Natural killer cell (primary cell): ENCODE results near the gene CA11. TPM values are rescaled to one million over a fixed set of nuclear protein-coding genes. Genes with fewer than 3 reads are reported as not detected.
A peak's percentile ranks its signal among the peaks of the same experiment; 100 is the strongest.

Experiments used
- ATAC-seq, 3 donors: fragments of 150-1000 bp in 2 of 3; fragments of 200-7000 bp in 1 of 3; cut with Tn5 transposase; 1 replicate in 1 of 3; 2 replicates in 2 of 3; pipeline ENCODE4 v1.10.0; 2021; ENCODE audit warnings: mild to moderate bottlenecking in 2 of 3, moderate library complexity in 2 of 3
- DNase-seq, 2 donors: peaks; one replicate each; pipeline versions ENCODE4 v3.0.0 to v3.0.0-alpha.2; 2013 to 2021; ENCODE audit warnings: mixed read lengths in 1 of 2
- H3K27ac ChIP-seq: one replicate; pipeline ENCODE4 v1.5.1; 2013; ENCODE audit warnings: mild to moderate bottlenecking, low read length
- H3K27me3 ChIP-seq: one replicate; pipeline ENCODE4 v1.6.1; 2013; ENCODE audit warnings: low read length; ENCODE audit not compliant: control insufficient read depth, insufficient read depth
- H3K36me3 ChIP-seq: one replicate; pipeline ENCODE4 v1.6.1; 2013; ENCODE audit warnings: low read length; ENCODE audit not compliant: control insufficient read depth, insufficient read depth
- H3K4me1 ChIP-seq: one replicate; pipeline ENCODE4 v1.6.1; 2013; ENCODE audit warnings: low read length; ENCODE audit not compliant: control insufficient read depth, insufficient read depth
- H3K4me3 ChIP-seq: one replicate; pipeline ENCODE4 v1.5.1; 2013; ENCODE audit warnings: low read length
- H3K9me3 ChIP-seq: one replicate; pipeline ENCODE4 v1.6.1; 2013; ENCODE audit warnings: low read length; ENCODE audit not compliant: control insufficient read depth, insufficient read depth
- H3K27ac Mint-ChIP-seq, 2 donors: one replicate each; pipeline ENCODE4 v1.8.0; 2022; ENCODE audit warnings: mild to moderate bottlenecking in 2 of 2, mixed read lengths in 2 of 2, moderate library complexity in 1 of 2
- H3K27me3 Mint-ChIP-seq, 2 donors: one replicate each; pipeline ENCODE4 v1.8.0; 2022; ENCODE audit warnings: low read depth in 2 of 2, mixed read lengths in 2 of 2
- H3K36me3 Mint-ChIP-seq: one replicate; pipeline ENCODE4 v1.8.0; 2022; ENCODE audit warnings: mixed read lengths
- H3K4me1 Mint-ChIP-seq, 2 donors: one replicate each; pipeline ENCODE4 v1.8.0; 2022; ENCODE audit warnings: mixed read lengths in 2 of 2
- H3K4me3 Mint-ChIP-seq: one replicate; pipeline ENCODE4 v1.8.0; 2022; ENCODE audit warnings: mild to moderate bottlenecking, moderate library complexity, mixed read lengths
- H3K9me3 Mint-ChIP-seq, 2 donors: one replicate each; pipeline ENCODE4 v1.8.0; 2022; ENCODE audit warnings: mixed read lengths in 2 of 2
- WGBS: methylation state at CpG from one replicate; pipeline ENCODE4 v1.1.7; 2013; ENCODE audit warnings: missing lambda C conversion rate; ENCODE audit not compliant: insufficient coverage; 5-methylcytosine and 5-hydroxymethylcytosine counted together
- intact Hi-C: fragments of 100-400 bp; cut with micrococcal nuclease; formaldehyde crosslinking; loops from one replicate; pipeline ENCODE4 v1.14.2; 2022
- total RNA-seq, 4 donors: library from RNA; stranded (reverse); fragments of 120-200 nt in 1 of 4; gene quantifications; one replicate each; pipeline versions ENCODE4 v1.2.3 to v1.2.4, GENCODE V29; 2013 to 2022
- TF ChIP-seq, protein P1 (sequence below): fragments of 200-600 bp; IDR thresholded peaks from one replicate; pipeline ENCODE4 v1.8.0; 2022; ENCODE audit warnings: antibody characterized with exemption

Gene CA11
- total RNA-seq, 3 donors from 2014 or later (not counting 1 experiment from before 2014, with no cell fraction given): 9.2 to 11.9 (median 11.0) TPM

DNA sequence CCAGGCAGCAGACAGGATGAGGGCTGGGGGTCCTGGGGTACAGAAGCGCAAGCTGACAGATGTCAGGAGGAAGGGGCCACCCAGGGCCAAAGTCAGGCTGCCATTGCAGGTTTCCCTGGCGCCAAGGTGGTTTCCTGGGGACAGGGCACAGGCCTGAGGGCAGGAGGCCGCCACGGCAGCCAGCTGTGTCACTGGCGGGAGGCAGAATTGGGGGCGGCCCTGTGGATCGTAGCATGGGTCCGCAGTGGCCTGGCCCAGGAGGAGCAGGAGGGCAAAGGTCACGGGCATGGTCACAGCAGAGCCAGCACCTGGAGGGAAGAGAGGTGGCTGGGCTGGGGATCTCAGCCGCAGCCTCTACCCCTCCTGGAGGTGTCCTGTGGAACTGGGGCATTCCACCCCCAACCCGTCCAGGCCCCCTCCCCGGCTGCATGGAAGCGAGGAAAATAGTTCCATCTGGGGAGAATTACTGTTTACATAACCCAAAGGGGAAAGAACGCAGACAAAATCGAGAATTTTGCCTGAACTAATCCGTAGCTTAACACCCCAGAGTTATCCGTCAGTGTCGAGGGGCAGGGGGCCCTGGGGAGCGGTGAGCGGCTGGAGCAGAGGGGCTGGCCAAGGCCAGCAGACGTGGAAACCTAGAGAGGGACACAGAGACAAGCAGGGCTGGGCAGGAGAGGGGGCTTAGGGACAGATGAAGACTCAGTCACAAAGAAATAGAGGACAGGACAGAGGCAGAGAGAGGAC lies 24.9 kb upstream of the CA11 start:
- Mint-ChIP-seq H3K4me3 (no peak overlapping the region), H3K9me3 (peaks cover 5 to 9% of the 10 kb centered on the region in 2 donors)
- 90% methylated on average over 21 of the region's 21 CpGs for WGBS

DNA sequence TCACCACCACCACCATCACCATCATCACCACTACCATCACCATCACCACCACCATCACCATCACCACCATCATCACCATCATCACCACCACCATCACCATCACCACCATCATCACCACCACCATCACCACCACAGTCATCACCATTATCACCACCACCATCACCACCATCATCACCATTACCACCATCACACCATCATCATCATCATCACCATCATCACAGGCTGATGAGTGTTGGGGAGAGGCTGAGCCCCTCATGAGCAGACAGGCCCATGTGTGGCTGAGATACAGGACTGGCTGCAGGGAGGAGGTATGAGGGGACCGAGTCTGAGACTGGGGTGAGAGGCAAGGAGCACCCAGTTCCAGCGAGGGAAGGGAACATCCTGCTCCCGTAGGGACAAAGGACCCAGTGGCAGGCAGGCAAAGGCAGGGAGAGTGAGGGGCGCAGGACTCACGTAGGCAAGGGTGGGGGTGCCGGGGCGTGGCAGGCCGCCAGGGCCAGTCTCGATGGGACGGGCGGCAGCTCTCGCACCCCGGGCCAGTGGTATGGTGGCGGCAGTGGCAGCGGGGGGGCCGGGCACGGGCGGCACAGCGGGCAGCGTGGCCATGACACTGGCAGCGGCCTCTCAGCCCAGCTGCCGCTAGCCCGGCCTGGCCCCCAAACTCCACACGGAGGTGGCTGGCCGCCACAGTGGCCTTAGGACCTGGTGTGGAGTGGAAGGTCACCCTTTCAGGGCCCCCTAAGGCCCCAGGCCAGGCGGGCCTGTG lies 24.1 kb upstream of the CA11 start:
- Histone ChIP-seq H3K4me3 (no peak overlapping the region), H3K4me1 (peaks cover 1% of the 10 kb centered on the region), H3K27ac (no peak overlapping the region), H3K27me3 (no peaks in the 10 kb centered on the region), H3K9me3 (no peaks in the 10 kb centered on the region), H3K36me3 (no peaks in the 10 kb centered on the region)
- peaks cover 5 to 9% of the 10 kb centered on the region in 2 donors for H3K9me3 Mint-ChIP-seq
- H3K27ac Mint-ChIP-seq: peak overlapping the region in 1 of 2 donors; percentile 81
- DNase-seq (no peak), ATAC-seq (no peak)
- TF ChIP-seq, protein P1, sequence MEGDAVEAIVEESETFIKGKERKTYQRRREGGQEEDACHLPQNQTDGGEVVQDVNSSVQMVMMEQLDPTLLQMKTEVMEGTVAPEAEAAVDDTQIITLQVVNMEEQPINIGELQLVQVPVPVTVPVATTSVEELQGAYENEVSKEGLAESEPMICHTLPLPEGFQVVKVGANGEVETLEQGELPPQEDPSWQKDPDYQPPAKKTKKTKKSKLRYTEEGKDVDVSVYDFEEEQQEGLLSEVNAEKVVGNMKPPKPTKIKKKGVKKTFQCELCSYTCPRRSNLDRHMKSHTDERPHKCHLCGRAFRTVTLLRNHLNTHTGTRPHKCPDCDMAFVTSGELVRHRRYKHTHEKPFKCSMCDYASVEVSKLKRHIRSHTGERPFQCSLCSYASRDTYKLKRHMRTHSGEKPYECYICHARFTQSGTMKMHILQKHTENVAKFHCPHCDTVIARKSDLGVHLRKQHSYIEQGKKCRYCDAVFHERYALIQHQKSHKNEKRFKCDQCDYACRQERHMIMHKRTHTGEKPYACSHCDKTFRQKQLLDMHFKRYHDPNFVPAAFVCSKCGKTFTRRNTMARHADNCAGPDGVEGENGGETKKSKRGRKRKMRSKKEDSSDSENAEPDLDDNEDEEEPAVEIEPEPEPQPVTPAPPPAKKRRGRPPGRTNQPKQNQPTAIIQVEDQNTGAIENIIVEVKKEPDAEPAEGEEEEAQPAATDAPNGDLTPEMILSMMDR: no peak
- H3K36me3 Mint-ChIP-seq: no peaks in the 10 kb centered on the region
- intact Hi-C loops: no loop called here
- 97% methylated on average over 26 of the region's 26 CpGs for WGBS
- no peaks in the 10 kb centered on the region for H3K27me3 Mint-ChIP-seq
- peaks cover under 1 to 9% of the 10 kb centered on the region in 2 donors for H3K4me1 Mint-ChIP-seq
- H3K4me3 Mint-ChIP-seq: no peak overlapping the region

More for the DNA sequence above, 24.9 kb upstream of the CA11 start:
- no peaks in the 10 kb centered on the region for H3K36me3 Mint-ChIP-seq
- TF ChIP-seq, protein P1: no peak
- H3K4me1 ChIP-seq: peaks cover 8% of the 10 kb centered on the region
- H3K4me1 Mint-ChIP-seq: peaks cover 7 to 15% of the 10 kb centered on the region in 2 donors
- no peaks in the 10 kb centered on the region for H3K36me3 ChIP-seq
- H3K27ac Mint-ChIP-seq: no peak overlapping the region
- ATAC-seq (no peak), DNase-seq (no peak)
- no peaks in the 10 kb centered on the region for H3K27me3 ChIP-seq
- no peak overlapping the region for H3K27ac ChIP-seq
- no peaks in the 10 kb centered on the region for H3K9me3 ChIP-seq
- intact Hi-C loops: no loop called here
- no peak overlapping the region for H3K4me3 ChIP-seq
- peaks cover 0 to 3% of the 10 kb centered on the region in 2 donors for H3K27me3 Mint-ChIP-seq

DNA sequence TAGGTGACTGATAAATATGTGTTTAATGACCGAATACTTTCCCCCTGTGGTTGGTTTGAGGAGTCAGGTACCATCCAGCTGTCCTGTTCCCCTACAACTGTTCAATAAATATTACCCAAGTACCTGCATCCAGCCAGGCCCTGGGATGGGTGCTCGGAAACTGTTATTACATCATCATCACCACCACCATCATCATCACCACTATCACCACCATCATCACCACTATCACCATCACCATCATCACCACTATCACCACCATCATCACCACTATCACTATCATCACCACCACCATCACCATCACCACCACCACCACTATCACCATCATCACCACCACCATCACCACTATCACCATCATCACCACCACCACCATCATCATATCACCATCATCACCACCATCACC lies 22.8 kb upstream of the CA11 start:
- H3K27me3 Mint-ChIP-seq: no peaks in the 10 kb centered on the region
- H3K4me1 ChIP-seq: no peaks in the 10 kb centered on the region
- intact Hi-C loops: no loop called here
- peak overlapping the region in 1 of 2 donors; percentile 37 for H3K27ac Mint-ChIP-seq
- H3K36me3 Mint-ChIP-seq: no peaks in the 10 kb centered on the region
- no peak for ATAC-seq
- no peak overlapping the region for H3K4me3 Mint-ChIP-seq
- no peak overlapping the region for H3K4me3 ChIP-seq
- TF ChIP-seq, protein P1: no peak
- H3K4me1 Mint-ChIP-seq: peaks cover 0 to 6% of the 10 kb centered on the region in 2 donors
- DNase-seq: no peak
- H3K36me3 ChIP-seq: no peaks in the 10 kb centered on the region
- WGBS: 95% methylated on average over 2 of the region's 2 CpGs
- no peaks in the 10 kb centered on the region for H3K27me3 ChIP-seq
- peaks cover 5 to 9% of the 10 kb centered on the region in 2 donors for H3K9me3 Mint-ChIP-seq
- H3K9me3 ChIP-seq: no peaks in the 10 kb centered on the region
- no peak overlapping the region for H3K27ac ChIP-seq
